ENCODE measurements around the gene PRKD2. TPM values are rescaled to one million over a fixed set of nuclear protein-coding genes. Genes with fewer than 3 reads are reported as not detected.
A peak's percentile ranks its signal among the peaks of the same experiment; 100 is the strongest.

PRKD2 gene
- polyA plus RNA-seq, 3 donors = 6.5 to 46.9 (median 8.1) TPM

GRCh38 chr19:46715975-46716671 lies 791 bp downstream of the PRKD2 start:
- Mint-ChIP-seq H3K4me3 (peak overlapping the region; percentile 94 to 96), H3K4me1 (peaks cover 55% of the 10 kb centered on the region), H3K27ac (peak overlapping the region in 6 of 7 donors; percentile 40 to 93 (median 90)), H3K9me3 (peaks cover 0 to 3% (median 0%) of the 10 kb centered on the region in 7 donors), H3K36me3 (peaks cover 16 to 39% of the 10 kb centered on the region in 2 donors), H3K27me3 (ENCODE audit: low read depth in 3 of 3) (peaks cover 9 to 23% (median 13%) of the 10 kb centered on the region in 3 donors)
- Histone ChIP-seq H3K27me3 (ENCODE audit: control insufficient read depth in 2 of 2, insufficient read depth in 2 of 2, low read length in 2 of 2) (peaks cover 0 to 10% of the 10 kb centered on the region in 2 donors), H2AFZ (ENCODE audit: insufficient read depth, low read depth, low read length, poor library complexity, severe bottlenecking) (peak overlapping the region; percentile 92), H3K4me1 (ENCODE audit: control insufficient read depth in 1 of 2, insufficient read depth in 2 of 2, low read length in 2 of 2) (peaks cover 57 to 67% of the 10 kb centered on the region in 2 donors), H3K79me2 (ENCODE audit: insufficient read depth, low read length) (peaks cover 10% of the 10 kb centered on the region), H3K4me2 (replicated peaks; ENCODE audit: extremely low read depth, low read length, poor library complexity, severe bottlenecking) (peak overlapping the region; percentile 80), H3K27ac (ENCODE audit: low read depth in 1 of 2, low read length in 2 of 2) (peak overlapping the region in 1 of 2 donors; percentile 89), H3K9me3 (replicated peaks in 1 of 2; ENCODE audit: control insufficient read depth in 1 of 2, insufficient read depth in 1 of 2, low read length in 2 of 2) (no peaks in the 10 kb centered on the region), H3K36me3 (replicated peaks in 1 of 2; ENCODE audit: control insufficient read depth in 1 of 2, insufficient read depth in 2 of 2, low read length in 2 of 2) (peaks cover 17% of the 10 kb centered on the region in 2 donors), H4K20me1 (ENCODE audit: insufficient read depth, low read length) (peaks cover 42% of the 10 kb centered on the region), H3K4me3 (replicated peaks in 1 of 3; ENCODE audit: low read depth in 2 of 3, low read length in 3 of 3) (peak overlapping the region; percentile 78 to 94 (median 81)), H3K9ac (ENCODE audit: insufficient read depth, low read length, poor library complexity, severe bottlenecking) (peak overlapping the region; percentile 76)
- TF ChIP-seq CTCF (IDR thresholded peaks at IDR 0.05) = no peak
- intact Hi-C loops (cut with micrococcal nuclease) = loop anchor here (2.0 to 10.0 kb wide), 3 partner anchors 13 to 101 kb away; no protein-coding TSS in a partner anchor
- WGBS (ENCODE audit: insufficient coverage) = under 1% methylated on average over 42 of the region's 42 CpGs
- DNase-seq = no peak

GRCh38 chr19:46715620-46715974 lies 1.3 kb downstream of the PRKD2 start:
- H3K9me3 Mint-ChIP-seq = peaks cover 0 to 3% (median 0%) of the 10 kb centered on the region in 7 donors
- Histone ChIP-seq H3K9me3 (replicated peaks in 1 of 2; ENCODE audit: control insufficient read depth in 1 of 2, insufficient read depth in 1 of 2, low read length in 2 of 2) (no peaks in the 10 kb centered on the region), H4K20me1 (ENCODE audit: insufficient read depth, low read length) (peaks cover 37% of the 10 kb centered on the region), H3K4me3 (replicated peaks in 1 of 3; ENCODE audit: low read depth in 2 of 3, low read length in 3 of 3) (peak overlapping the region in 2 of 3 experiments; percentile 81 to 94), H3K27ac (ENCODE audit: low read depth in 1 of 2, low read length in 2 of 2) (no peak overlapping the region), H3K4me2 (replicated peaks; ENCODE audit: extremely low read depth, low read length, poor library complexity, severe bottlenecking) (peak overlapping the region; percentile 80), H3K36me3 (replicated peaks in 1 of 2; ENCODE audit: control insufficient read depth in 1 of 2, insufficient read depth in 2 of 2, low read length in 2 of 2) (peaks cover 11 to 14% of the 10 kb centered on the region in 2 donors), H3K79me2 (ENCODE audit: insufficient read depth, low read length) (peaks cover 10% of the 10 kb centered on the region), H2AFZ (ENCODE audit: insufficient read depth, low read depth, low read length, poor library complexity, severe bottlenecking) (no peak overlapping the region), H3K4me1 (ENCODE audit: control insufficient read depth in 1 of 2, insufficient read depth in 2 of 2, low read length in 2 of 2) (peaks cover 57 to 66% of the 10 kb centered on the region in 2 donors), H3K27me3 (ENCODE audit: control insufficient read depth in 2 of 2, insufficient read depth in 2 of 2, low read length in 2 of 2) (peaks cover 0 to 10% of the 10 kb centered on the region in 2 donors), H3K9ac (ENCODE audit: insufficient read depth, low read length, poor library complexity, severe bottlenecking) (peak overlapping the region; percentile 76)
- intact Hi-C loops (cut with micrococcal nuclease) = loop anchor here in 1 of 2 donors (2.0 to 10.0 kb wide), 2 partner anchors 13 to 101 kb away; no protein-coding TSS in a partner anchor
- H3K27ac Mint-ChIP-seq = peak overlapping the region in 2 of 7 donors; percentile 32 to 66
- peak overlapping the region; percentile 94 to 96 for H3K4me3 Mint-ChIP-seq
- H3K4me1 Mint-ChIP-seq = peaks cover 51% of the 10 kb centered on the region
- no peak for TF ChIP-seq CTCF (IDR thresholded peaks at IDR 0.05)
- H3K36me3 Mint-ChIP-seq = peaks cover 15 to 39% of the 10 kb centered on the region in 2 donors
- H3K27me3 Mint-ChIP-seq (ENCODE audit: low read depth in 3 of 3) = peaks cover 9 to 23% (median 12%) of the 10 kb centered on the region in 3 donors
- DNase-seq = no peak
- WGBS (ENCODE audit: insufficient coverage) = 16% methylated on average over 6 of the region's 8 CpGs
